Peyer's patch (tissue), 4 donors: ENCODE results near the gene PACSIN1.

Source experiments
- POLR2A ChIP-seq, 2 donors: fragments of 450-650 bp; IDR thresholded peaks; one replicate each; pipeline ENCODE4 v1.5.1; 2017; ENCODE audit warnings: antibody characterized with exemption in 2 of 2, mild to moderate bottlenecking in 2 of 2, moderate library complexity in 2 of 2
- TF ChIP-seq, protein P1 (sequence below), 6 experiments: fragments of 450-650 bp in 4 of 6; fragments of 200-600 bp in 2 of 6; sonication (generic) in 1 of 6; IDR thresholded peaks; one replicate each; pipeline ENCODE4 v1.5.1; 2017 to 2019; ENCODE audit warnings: antibody characterized with exemption in 6 of 6, mild to moderate bottlenecking in 3 of 6, moderate library complexity in 1 of 6

DNA sequence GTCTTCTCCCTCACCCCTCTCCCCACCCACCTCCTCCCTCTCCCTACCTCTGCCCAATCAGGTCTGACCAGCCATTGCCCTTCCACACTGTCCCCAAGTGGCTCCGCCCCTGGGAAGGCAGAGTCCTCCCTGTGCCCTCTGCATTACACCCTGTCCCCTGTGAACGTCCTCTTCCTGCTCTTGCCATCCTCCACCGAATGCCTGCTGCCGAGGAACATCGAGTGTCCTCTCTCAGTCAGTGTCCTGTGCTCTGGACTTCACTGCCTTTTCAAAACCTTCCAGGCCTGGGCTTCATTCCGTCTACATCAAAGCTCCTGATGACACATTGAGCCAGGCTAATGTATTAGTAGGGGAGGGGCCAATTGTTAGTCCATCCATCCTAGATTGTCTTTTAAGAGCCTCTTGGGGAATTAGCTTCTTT, 3.3 kb upstream of the PACSIN1 start:
- no peak for TF ChIP-seq POLR2A (IDR thresholded peaks at IDR 0.05)
- TF ChIP-seq, protein P1, sequence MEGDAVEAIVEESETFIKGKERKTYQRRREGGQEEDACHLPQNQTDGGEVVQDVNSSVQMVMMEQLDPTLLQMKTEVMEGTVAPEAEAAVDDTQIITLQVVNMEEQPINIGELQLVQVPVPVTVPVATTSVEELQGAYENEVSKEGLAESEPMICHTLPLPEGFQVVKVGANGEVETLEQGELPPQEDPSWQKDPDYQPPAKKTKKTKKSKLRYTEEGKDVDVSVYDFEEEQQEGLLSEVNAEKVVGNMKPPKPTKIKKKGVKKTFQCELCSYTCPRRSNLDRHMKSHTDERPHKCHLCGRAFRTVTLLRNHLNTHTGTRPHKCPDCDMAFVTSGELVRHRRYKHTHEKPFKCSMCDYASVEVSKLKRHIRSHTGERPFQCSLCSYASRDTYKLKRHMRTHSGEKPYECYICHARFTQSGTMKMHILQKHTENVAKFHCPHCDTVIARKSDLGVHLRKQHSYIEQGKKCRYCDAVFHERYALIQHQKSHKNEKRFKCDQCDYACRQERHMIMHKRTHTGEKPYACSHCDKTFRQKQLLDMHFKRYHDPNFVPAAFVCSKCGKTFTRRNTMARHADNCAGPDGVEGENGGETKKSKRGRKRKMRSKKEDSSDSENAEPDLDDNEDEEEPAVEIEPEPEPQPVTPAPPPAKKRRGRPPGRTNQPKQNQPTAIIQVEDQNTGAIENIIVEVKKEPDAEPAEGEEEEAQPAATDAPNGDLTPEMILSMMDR (IDR thresholded peaks at IDR 0.05) = no peak
